SH-SY5Y (cell line): ENCODE measurements around the gene ANKRD13D.

Experiments
- GATA2 ChIP-seq: IDR thresholded peaks from 2 replicates; pipeline ENCODE4 v1.6.1; 2011; ENCODE audit warnings: mild to moderate bottlenecking, low read depth, low read length
- GATA3 ChIP-seq: IDR thresholded peaks from 2 replicates; pipeline ENCODE4 v1.6.1; 2011; ENCODE audit warnings: low read depth, mild to moderate bottlenecking, low read length, moderate library complexity

Gene ANKRD13D

GRCh38 chr11:67295846-67296245 is 6.7 kb downstream of the ANKRD13D start:
- TF ChIP-seq GATA2 = no peak

GRCh38 chr11:67298786-67299185 is 9.7 kb downstream of the ANKRD13D start:
- TF ChIP-seq GATA3 (no peak), GATA2 (no peak)

GRCh38 chr11:67299471-67300191 is 10.5 kb downstream of the ANKRD13D start:
- no peak for TF ChIP-seq GATA3
- no peak for TF ChIP-seq GATA2

GRCh38 chr11:67300256-67300755 is 11.2 kb downstream of the ANKRD13D start:
- TF ChIP-seq GATA2 = no peak
- no peak for TF ChIP-seq GATA3

GRCh38 chr11:67300756-67301312 is 11.7 kb downstream of the ANKRD13D start:
- no peak for TF ChIP-seq GATA2
- no peak for TF ChIP-seq GATA3

GRCh38 chr11:67301313-67301921 is 12.3 kb downstream of the ANKRD13D start:
- TF ChIP-seq GATA3 (no peak), GATA2 (no peak)

- TF ChIP-seq GATA2 = no peak
- TF ChIP-seq GATA3 = no peak
Measured at GRCh38 chr11:67301951-67302516, 12.9 kb downstream of the ANKRD13D start.

GRCh38 chr11:67302571-67303131 is 13.5 kb downstream of the ANKRD13D start:
- TF ChIP-seq GATA3 (no peak), GATA2 (no peak)

- TF ChIP-seq GATA3 (no peak), GATA2 (no peak)
Measured at GRCh38 chr11:67303132-67303834, 14.2 kb downstream of the ANKRD13D start, which contains the start of gene SSH3. TSS of gene SSH3 (plus strand) at chr11:67303530. CDS start at chr11:67303626, 96 bp downstream.

- TF ChIP-seq GATA2 (no peak), GATA3 (no peak)
Measured at GRCh38 chr11:67303835-67304411, 14.8 kb downstream of the ANKRD13D start.

GRCh38 chr11:67304511-67305113 is 15.5 kb downstream of the ANKRD13D start:
- no peak for TF ChIP-seq GATA2
- no peak for TF ChIP-seq GATA3

- no peak for TF ChIP-seq GATA2
- no peak for TF ChIP-seq GATA3
Measured at GRCh38 chr11:67306769-67307544, 17.9 kb downstream of the ANKRD13D start.
